Peyer's patch (tissue), 4 donors: ENCODE results near the gene SLC16A5. TPM values are rescaled to one million over a fixed set of nuclear protein-coding genes. Genes with fewer than 3 reads are reported as not detected.

Source experiments
- DNase-seq, 3 donors: peaks; one replicate each; pipeline ENCODE4 v3.0.0-alpha.2; 2017 to 2019
- H3K27ac ChIP-seq, 4 donors: fragments of 200-600 bp; sonication (generic); one replicate each; pipeline ENCODE4 v1.5.1; 2016 to 2019
- H3K27me3 ChIP-seq, 2 donors: fragments of 200-600 bp; sonication (generic); one replicate each; pipeline ENCODE4 v1.5.1; 2019
- H3K36me3 ChIP-seq, 3 donors: fragments of 200-600 bp; sonication (generic); one replicate each; pipeline ENCODE4 v1.5.1; 2016 to 2019
- H3K4me1 ChIP-seq, 4 donors: fragments of 200-600 bp; sonication (generic); one replicate each; pipeline ENCODE4 v1.5.1; 2016 to 2019
- H3K4me3 ChIP-seq, 4 donors: fragments of 200-600 bp; sonication (generic); 1 replicate in 3 of 4; 2 replicates in 1 of 4; pipeline ENCODE4 v1.5.1; 2016 to 2019; ENCODE audit warnings: mild to moderate bottlenecking in 1 of 4
- H3K9me3 ChIP-seq, 4 donors: fragments of 200-600 bp; sonication (generic); one replicate each; pipeline ENCODE4 v1.5.1; 2016 to 2019; ENCODE audit warnings: mild to moderate bottlenecking in 1 of 4
- POLR2A ChIP-seq, 2 donors: fragments of 450-650 bp; IDR thresholded peaks; one replicate each; pipeline ENCODE4 v1.5.1; 2017; ENCODE audit warnings: antibody characterized with exemption in 2 of 2, mild to moderate bottlenecking in 2 of 2, moderate library complexity in 2 of 2
- total RNA-seq, 4 donors: library from RNA; depleted of rRNA; stranded (reverse); fragments of >200 nt; gene quantifications; one replicate each; pipeline ENCODE4 v1.1.0, GENCODE V29; 2016
- TF ChIP-seq, protein P1 (sequence below), 6 experiments: fragments of 450-650 bp in 4 of 6; fragments of 200-600 bp in 2 of 6; sonication (generic) in 1 of 6; IDR thresholded peaks; one replicate each; pipeline ENCODE4 v1.5.1; 2017 to 2019; ENCODE audit warnings: antibody characterized with exemption in 6 of 6, mild to moderate bottlenecking in 3 of 6, moderate library complexity in 1 of 6

SLC16A5 gene
- total RNA-seq, 4 donors from 2014 or later, result 47.9 to 211 (median 147) TPM

DNA sequence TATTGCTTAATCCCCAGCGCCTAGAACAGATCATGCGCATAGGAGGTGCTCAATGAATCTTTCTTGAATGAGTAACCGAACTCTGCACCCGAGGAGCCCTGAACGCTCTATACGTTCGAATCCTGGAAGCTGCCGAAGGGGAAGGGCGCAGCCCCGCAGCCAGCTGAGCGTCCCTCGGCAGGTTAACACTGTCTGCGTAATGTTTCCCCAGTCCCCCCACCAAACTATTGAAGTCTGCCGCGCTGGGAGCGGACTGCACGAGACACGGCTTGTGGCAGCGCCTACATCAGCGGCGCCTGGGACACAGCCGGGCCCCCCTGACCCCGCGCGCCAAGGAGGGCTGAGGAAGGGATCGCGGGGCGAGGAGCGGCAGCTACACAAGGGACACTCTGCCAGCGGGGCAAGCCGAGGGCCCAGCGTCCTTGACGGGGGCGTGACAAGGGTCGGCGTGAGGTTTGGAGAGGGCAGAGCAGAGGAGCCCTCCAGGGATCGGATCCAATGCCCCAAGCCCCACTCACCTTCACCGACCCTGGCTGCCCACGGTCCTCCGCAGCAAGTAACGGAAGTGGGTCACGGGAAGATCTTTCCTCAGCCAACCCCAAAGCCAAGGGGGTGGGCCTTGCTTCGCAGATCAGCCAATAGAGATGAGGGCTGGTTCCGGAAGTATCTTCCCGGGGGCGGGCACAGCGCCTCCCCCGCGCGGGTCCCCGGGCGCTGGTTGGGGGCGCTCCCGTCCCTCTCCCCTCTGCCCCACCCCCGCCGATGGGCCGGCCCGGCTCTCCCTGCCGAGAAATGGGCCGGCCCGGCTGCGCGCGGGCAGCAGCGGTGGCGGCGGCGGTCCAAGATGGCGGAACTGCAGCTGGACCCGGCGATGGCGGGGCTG lies 41.1 kb upstream of the SLC16A5 start, which contains the start of the genes ATP5PD and KCTD2:
Gene ATP5PD, minus strand, starts transcription at position 563 of the 883 bp plus-strand sequence. CDS start 4,319 bp downstream, outside the sequence.
Gene KCTD2, plus strand, starts transcription at position 819 of the 883 bp plus-strand sequence. Its CDS starts 26 bp downstream, at position 845.
- TF ChIP-seq POLR2A (IDR thresholded peaks at IDR 0.05), result peak; percentile 94 to 96
- TF ChIP-seq, protein P1, sequence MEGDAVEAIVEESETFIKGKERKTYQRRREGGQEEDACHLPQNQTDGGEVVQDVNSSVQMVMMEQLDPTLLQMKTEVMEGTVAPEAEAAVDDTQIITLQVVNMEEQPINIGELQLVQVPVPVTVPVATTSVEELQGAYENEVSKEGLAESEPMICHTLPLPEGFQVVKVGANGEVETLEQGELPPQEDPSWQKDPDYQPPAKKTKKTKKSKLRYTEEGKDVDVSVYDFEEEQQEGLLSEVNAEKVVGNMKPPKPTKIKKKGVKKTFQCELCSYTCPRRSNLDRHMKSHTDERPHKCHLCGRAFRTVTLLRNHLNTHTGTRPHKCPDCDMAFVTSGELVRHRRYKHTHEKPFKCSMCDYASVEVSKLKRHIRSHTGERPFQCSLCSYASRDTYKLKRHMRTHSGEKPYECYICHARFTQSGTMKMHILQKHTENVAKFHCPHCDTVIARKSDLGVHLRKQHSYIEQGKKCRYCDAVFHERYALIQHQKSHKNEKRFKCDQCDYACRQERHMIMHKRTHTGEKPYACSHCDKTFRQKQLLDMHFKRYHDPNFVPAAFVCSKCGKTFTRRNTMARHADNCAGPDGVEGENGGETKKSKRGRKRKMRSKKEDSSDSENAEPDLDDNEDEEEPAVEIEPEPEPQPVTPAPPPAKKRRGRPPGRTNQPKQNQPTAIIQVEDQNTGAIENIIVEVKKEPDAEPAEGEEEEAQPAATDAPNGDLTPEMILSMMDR (IDR thresholded peaks at IDR 0.05), result no peak
- Histone ChIP-seq H3K4me1 (peaks cover 0 to 25% (median 11%) of the 10 kb centered on the region in 4 donors), H3K9me3 (no peaks in the 10 kb centered on the region), H3K36me3 (peaks cover 0 to 19% (median 0%) of the 10 kb centered on the region in 3 donors), H3K27ac (peak within 1 kb of the TSS; percentile 90 to 99 (median 98)), H3K4me3 (peak within 1 kb of the TSS; percentile 59 to 98 (median 96)), H3K27me3 (no peaks in the 10 kb centered on the region)
- peak; percentile 91 to 97 (median 95) for DNase-seq

DNA sequence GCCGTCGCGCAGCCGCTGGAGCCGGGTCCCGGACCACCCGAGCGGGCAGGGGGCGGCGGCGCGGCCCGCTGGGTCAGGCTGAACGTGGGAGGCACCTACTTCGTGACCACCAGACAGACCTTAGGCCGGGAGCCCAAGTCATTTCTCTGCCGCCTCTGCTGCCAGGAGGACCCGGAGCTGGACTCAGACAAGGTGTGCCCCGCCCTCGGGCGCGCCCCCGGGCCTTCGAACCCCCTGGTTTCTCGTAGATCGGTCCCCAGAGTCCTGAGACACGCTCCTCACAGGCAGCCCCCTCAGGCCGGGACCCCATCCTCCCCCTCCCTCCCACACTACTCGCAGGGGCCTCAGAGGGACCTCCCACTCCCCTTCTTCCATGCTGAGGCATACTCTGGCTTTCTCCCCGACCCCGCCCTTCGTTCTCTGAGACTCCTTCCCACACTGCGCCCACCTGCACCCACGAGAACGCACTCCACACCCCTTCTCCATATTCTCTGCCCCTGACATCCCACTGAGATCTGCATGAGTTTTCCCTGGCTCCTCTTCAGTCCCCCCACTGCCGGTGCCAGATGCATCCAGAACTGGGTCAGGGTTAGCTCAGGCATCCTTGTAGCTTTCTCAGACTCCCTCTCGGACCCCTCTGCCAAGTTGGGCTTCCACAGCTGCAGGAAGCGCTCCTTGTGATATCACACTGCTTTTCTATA lies 40.2 kb upstream of the SLC16A5 start:
- Histone ChIP-seq H3K4me3 (peak overlapping the region; percentile 59 to 98 (median 96)), H3K27ac (peak overlapping the region; percentile 90 to 99 (median 98)), H3K36me3 (peaks cover 0 to 19% (median 0%) of the 10 kb centered on the region in 3 donors), H3K9me3 (no peaks in the 10 kb centered on the region), H3K4me1 (peaks cover 0 to 25% (median 11%) of the 10 kb centered on the region in 4 donors), H3K27me3 (no peaks in the 10 kb centered on the region)
- no peak for TF ChIP-seq POLR2A (IDR thresholded peaks at IDR 0.05)
- TF ChIP-seq, protein P1 (IDR thresholded peaks at IDR 0.05), result no peak
- DNase-seq, result peak in 2 of 3 donors; percentile 69 to 73

DNA sequence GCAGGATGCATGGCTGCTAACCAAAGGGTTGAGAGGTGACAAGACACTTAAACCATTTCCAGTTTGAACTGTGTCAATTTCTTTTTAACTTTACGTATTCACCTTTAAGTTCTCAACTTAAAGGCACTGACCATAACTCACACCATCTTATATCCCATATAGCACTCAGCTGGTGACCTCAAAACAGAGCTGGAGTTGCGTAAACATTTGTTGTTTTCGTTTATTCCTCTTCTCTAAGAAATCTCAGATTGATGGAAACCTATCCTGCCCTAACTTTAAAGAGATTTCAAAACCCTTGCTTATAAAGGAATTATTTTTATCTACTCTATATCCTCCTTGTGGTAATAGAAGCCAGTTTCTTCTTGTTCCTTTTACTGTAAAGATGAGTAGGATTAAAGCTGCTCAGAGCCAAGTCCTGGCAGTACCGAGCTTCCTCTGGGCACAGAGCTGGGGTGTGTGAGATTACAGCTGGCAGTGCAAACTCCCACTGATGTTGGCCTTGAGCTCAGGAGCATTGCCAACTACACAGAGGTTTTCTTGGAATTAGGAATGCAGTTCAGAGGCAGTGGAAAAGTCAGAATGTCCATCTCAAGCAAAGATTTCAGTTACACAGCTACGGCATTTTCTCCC lies 39.4 kb upstream of the SLC16A5 start:
- Histone ChIP-seq H3K4me1 (peaks cover 0 to 25% (median 11%) of the 10 kb centered on the region in 4 donors), H3K4me3 (peak overlapping the region in 2 of 4 donors; percentile 97 to 98), H3K36me3 (peaks cover 0 to 27% (median 0%) of the 10 kb centered on the region in 3 donors), H3K9me3 (no peaks in the 10 kb centered on the region), H3K27me3 (no peaks in the 10 kb centered on the region), H3K27ac (no peak overlapping the region)
- DNase-seq, result peak in 1 of 3 donors; percentile 46
- TF ChIP-seq, protein P1 (IDR thresholded peaks at IDR 0.05), result no peak
- TF ChIP-seq POLR2A (IDR thresholded peaks at IDR 0.05), result no peak

DNA sequence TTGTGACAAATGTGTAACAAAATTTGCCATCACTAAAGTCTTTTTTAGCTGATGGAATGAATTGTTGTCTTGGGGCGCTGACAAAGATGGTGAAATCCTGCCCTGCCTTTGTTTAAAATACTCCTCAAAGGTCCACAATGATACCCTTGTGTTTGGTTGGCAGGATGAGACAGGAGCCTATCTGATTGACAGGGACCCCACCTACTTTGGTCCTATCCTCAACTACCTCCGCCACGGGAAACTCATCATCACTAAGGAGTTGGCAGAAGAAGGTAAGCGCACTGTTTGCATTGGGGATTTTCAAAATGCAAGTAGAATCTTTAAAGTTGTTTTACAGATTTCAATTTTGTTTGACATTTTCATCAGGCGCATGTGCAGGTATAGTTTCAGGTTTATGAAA lies 38.7 kb upstream of the SLC16A5 start:
- no peak overlapping the region for H3K4me3 ChIP-seq
- H3K27me3 ChIP-seq, result no peaks in the 10 kb centered on the region
- DNase-seq, result peak in 1 of 3 donors; percentile 10
- peaks cover 0 to 34% (median 0%) of the 10 kb centered on the region in 3 donors for H3K36me3 ChIP-seq
- no peak overlapping the region for H3K27ac ChIP-seq
- no peaks in the 10 kb centered on the region for H3K9me3 ChIP-seq
- TF ChIP-seq, protein P1 (IDR thresholded peaks at IDR 0.05), result no peak
- TF ChIP-seq POLR2A (IDR thresholded peaks at IDR 0.05), result no peak
- H3K4me1 ChIP-seq, result peaks cover 0 to 25% (median 11%) of the 10 kb centered on the region in 4 donors

DNA sequence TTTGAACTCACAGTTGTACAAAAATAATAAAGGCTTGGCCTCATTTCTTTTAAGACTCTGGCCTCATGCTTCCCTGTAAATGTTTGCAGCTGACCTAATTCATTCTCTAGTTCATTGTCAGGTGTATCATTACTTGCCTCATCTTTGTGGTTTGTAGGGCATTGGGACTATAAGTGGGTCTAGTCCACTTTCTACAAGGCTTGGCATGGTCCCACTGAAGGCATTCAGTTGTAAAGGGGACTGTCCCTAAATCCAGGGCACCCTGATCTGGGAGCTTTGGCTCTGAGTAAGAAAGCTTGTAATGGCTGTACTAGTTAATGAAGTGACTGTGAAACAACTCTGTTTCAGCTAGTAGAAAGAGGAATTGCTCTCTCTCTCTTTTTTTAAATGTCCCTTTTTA lies 38.0 kb upstream of the SLC16A5 start:
- Histone ChIP-seq H3K4me3 (no peak overlapping the region), H3K36me3 (peaks cover 0 to 40% (median 0%) of the 10 kb centered on the region in 3 donors), H3K27ac (no peak overlapping the region), H3K9me3 (no peaks in the 10 kb centered on the region), H3K27me3 (no peaks in the 10 kb centered on the region), H3K4me1 (peaks cover 0 to 25% (median 11%) of the 10 kb centered on the region in 4 donors)
- no peak for DNase-seq
- TF ChIP-seq, protein P1 (IDR thresholded peaks at IDR 0.05), result no peak
- TF ChIP-seq POLR2A (IDR thresholded peaks at IDR 0.05), result no peak
